Smooth muscle cell (in vitro differentiated cells): ENCODE data around the gene HDAC4. TPM values are rescaled to one million over a fixed set of nuclear protein-coding genes. Genes with fewer than 3 reads are reported as not detected.
A peak's percentile ranks its signal among the peaks of the same experiment; 100 is the strongest.

Experiments
- DNase-seq: peaks from one replicate; lab custom pipeline; 2025; ENCODE audit not compliant: unreplicated experiment; lab: John Stamatoyannopoulos, UW
- H2AFZ ChIP-seq: fragments of 200-600 bp; sonication (generic); 2 replicates; pipeline ENCODE4 v1.6.0; 2016; ENCODE audit warnings: antibody characterized with exemption, low read depth, mild to moderate bottlenecking
- H3F3A ChIP-seq: fragments of 200-600 bp; sonication (generic); 2 replicates; pipeline ENCODE4 v1.6.0; 2017; ENCODE audit warnings: antibody characterized with exemption, low read depth
- H3K27ac ChIP-seq: fragments of 200-600 bp; sonication (generic); 2 replicates; pipeline ENCODE4 v1.5.1; 2016; ENCODE audit warnings: low read depth, mild to moderate bottlenecking
- H3K27me3 ChIP-seq: fragments of 200-600 bp; sonication (generic); 2 replicates; pipeline ENCODE4 v1.6.1; 2016; ENCODE audit warnings: low read depth, mild to moderate bottlenecking
- H3K36me3 ChIP-seq: fragments of 200-600 bp; sonication (generic); 2 replicates; pipeline ENCODE4 v1.5.1; 2016; ENCODE audit warnings: low read depth
- H3K4me1 ChIP-seq: fragments of 200-600 bp; sonication (generic); 2 replicates; pipeline ENCODE4 v1.5.1; 2016; ENCODE audit warnings: low read depth
- H3K4me2 ChIP-seq: fragments of 200-600 bp; sonication (generic); 2 replicates; pipeline ENCODE4 v1.6.0; 2016; ENCODE audit warnings: mild to moderate bottlenecking
- H3K4me3 ChIP-seq: fragments of 200-600 bp; sonication (generic); 2 replicates; pipeline ENCODE4 v1.5.1; 2016; ENCODE audit warnings: mild to moderate bottlenecking
- H3K79me2 ChIP-seq: fragments of 200-600 bp; sonication (generic); 2 replicates; pipeline ENCODE4 v1.6.0; 2016; ENCODE audit warnings: low read depth, mild to moderate bottlenecking
- H3K9ac ChIP-seq: fragments of 200-600 bp; sonication (generic); 2 replicates; pipeline ENCODE4 v1.6.0; 2016; ENCODE audit warnings: low read depth
- H3K9me3 ChIP-seq: fragments of 200-600 bp; sonication (generic); replicated peaks from 2 replicates; pipeline ENCODE4 v1.5.1; 2016; ENCODE audit warnings: low read depth
- H4K20me1 ChIP-seq: fragments of 200-600 bp; sonication (generic); 2 replicates; pipeline ENCODE4 v1.6.0; 2016; ENCODE audit warnings: low read depth
- WGBS: methylation state at CpG from one replicate; pipeline ENCODE4 v1.1.7; 2016; ENCODE audit warnings: low lambda C conversion rate; 5-methylcytosine and 5-hydroxymethylcytosine counted together
- polyA plus RNA-seq: library from polyadenylated mRNA; unstranded; fragments of >200 nt; fragmentation: Nextera tagmentation; extraction: Ambion mirVana; gene quantifications from 2 replicates; pipeline ENCODE4 v1.2.1, GENCODE V29; 2016
- total RNA-seq: library from RNA; depleted of rRNA; stranded (reverse); fragments of >200 nt; gene quantifications from 2 replicates; pipeline ENCODE4 v1.2.3, GENCODE V29; 2014
- TF ChIP-seq, protein P1 (sequence below): fragments of 200-600 bp; sonication (generic); IDR thresholded peaks from 2 replicates; pipeline ENCODE4 v1.5.1; 2017; ENCODE audit warnings: borderline replicate concordance, mild to moderate bottlenecking, antibody characterized with exemption; ENCODE audit not compliant: insufficient read depth, poor library complexity, severe bottlenecking

HDAC4 gene
- total and polyA plus RNA-seq, 2 experiments from 2014 or later = 6.2 to 35.7 TPM

DNA sequence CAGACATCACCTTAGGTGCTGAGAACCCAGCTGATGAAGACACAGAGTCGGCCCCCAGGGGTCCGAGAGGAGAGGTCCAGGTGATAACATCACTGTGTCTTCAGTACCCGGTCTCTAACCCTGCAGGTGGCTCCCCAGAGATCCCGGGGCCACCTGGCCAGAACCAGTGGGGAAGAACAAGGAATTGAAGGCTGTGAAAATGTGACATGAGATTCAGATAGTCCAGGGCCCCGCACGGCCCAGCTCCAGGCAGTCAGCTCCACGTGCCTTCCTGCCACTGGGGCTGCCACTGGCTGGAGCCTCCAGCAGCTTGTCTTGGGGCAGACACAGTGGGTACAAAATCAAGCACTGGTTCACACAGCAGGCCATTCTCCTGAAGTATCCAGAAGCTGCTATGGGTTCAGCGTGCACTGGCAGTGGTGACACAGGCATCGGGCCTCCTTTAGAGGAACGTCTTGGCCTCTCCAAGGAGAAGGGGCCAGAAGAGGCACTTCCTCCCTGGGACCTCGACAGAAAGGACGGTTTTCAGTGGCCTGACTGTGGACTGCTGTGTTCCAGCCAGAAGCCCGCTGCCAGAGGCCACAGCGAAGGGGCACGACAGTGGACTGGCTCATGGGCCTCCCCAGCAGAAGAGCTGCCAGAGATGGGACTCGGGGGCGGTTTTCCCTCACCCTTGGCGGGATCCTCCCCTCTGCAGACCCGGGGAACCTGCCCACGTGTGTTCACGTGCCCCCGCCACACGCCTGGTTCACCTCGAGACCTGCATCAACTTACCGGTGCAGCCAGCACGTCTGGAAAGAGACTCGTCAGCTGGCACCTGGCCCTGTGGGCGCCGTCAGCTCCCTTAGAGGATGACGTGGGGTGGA, 150.4 kb downstream of the HDAC4 start:
- Histone ChIP-seq H3K4me3 (no peak overlapping the region), H3F3A (peaks cover 5% of the 10 kb centered on the region), H3K4me2 (peak overlapping the region; percentile 70), H3K9ac (no peak overlapping the region), H3K9me3 (no peaks in the 10 kb centered on the region), H3K79me2 (peaks cover 69% of the 10 kb centered on the region), H4K20me1 (peaks cover 20% of the 10 kb centered on the region), H2AFZ (no peak overlapping the region), H3K27me3 (no peaks in the 10 kb centered on the region), H3K27ac (peak overlapping the region; percentile 51), H3K4me1 (peaks cover 7% of the 10 kb centered on the region), H3K36me3 (no peaks in the 10 kb centered on the region)
- WGBS = 96% methylated on average over 30 of the region's 30 CpGs
- TF ChIP-seq, protein P1, sequence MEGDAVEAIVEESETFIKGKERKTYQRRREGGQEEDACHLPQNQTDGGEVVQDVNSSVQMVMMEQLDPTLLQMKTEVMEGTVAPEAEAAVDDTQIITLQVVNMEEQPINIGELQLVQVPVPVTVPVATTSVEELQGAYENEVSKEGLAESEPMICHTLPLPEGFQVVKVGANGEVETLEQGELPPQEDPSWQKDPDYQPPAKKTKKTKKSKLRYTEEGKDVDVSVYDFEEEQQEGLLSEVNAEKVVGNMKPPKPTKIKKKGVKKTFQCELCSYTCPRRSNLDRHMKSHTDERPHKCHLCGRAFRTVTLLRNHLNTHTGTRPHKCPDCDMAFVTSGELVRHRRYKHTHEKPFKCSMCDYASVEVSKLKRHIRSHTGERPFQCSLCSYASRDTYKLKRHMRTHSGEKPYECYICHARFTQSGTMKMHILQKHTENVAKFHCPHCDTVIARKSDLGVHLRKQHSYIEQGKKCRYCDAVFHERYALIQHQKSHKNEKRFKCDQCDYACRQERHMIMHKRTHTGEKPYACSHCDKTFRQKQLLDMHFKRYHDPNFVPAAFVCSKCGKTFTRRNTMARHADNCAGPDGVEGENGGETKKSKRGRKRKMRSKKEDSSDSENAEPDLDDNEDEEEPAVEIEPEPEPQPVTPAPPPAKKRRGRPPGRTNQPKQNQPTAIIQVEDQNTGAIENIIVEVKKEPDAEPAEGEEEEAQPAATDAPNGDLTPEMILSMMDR = no peak
- no peak for DNase-seq

DNA sequence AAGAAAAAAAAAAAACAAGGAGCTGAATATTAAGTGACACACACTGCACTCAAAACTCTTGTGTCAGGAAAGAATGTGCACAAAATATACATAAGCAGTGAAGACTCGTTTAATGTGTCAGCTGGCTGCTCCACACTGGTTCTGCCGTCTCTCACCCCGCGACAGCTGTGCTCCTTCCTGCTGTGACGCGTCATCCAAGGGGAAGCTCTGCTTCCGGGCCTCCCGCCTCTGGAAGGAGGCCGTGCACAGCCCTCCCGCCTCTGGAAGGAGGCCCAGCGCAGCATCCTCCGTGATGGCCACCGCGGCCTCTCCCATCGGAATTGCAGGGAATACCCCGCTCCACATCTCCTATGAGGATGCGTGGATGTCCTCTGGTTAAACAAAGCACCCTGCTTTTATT, 151.0 kb downstream of the HDAC4 start:
- Histone ChIP-seq H3K4me3 (no peak overlapping the region), H3K9me3 (no peaks in the 10 kb centered on the region), H3K27ac (peak overlapping the region; percentile 58), H2AFZ (no peak overlapping the region), H3K27me3 (no peaks in the 10 kb centered on the region), H3F3A (peaks cover 5% of the 10 kb centered on the region), H4K20me1 (peaks cover 20% of the 10 kb centered on the region), H3K79me2 (peaks cover 66% of the 10 kb centered on the region), H3K36me3 (no peaks in the 10 kb centered on the region), H3K4me1 (peaks cover 13% of the 10 kb centered on the region), H3K9ac (no peak overlapping the region), H3K4me2 (peak overlapping the region; percentile 70)
- TF ChIP-seq, protein P1 = no peak
- no peak for DNase-seq
- 55% methylated on average over 17 of the region's 17 CpGs for WGBS

DNA sequence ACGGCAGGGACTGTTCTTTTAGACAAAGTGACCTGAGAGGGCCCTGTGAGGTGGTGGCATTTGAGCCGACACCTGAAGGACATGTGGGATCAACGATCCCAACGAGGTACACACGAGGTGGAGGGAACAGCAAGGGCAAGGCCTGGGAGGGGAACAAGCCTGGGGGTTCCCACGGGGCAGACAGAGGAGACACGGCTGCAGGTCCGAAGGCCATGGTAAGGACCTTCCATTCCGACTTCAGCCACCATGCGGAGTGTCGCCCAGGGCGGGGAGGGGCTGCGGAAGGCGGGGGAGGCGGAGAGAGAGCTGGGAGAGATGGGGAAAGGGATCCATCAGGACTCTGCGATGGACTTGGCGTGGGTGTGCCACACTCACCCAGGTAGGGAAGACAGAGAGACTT, 151.8 kb downstream of the HDAC4 start:
- Histone ChIP-seq H3K36me3 (no peaks in the 10 kb centered on the region), H3K4me2 (peak overlapping the region; percentile 70), H3K27me3 (no peaks in the 10 kb centered on the region), H3F3A (peaks cover 5% of the 10 kb centered on the region), H2AFZ (no peak overlapping the region), H3K9me3 (no peaks in the 10 kb centered on the region), H3K4me3 (no peak overlapping the region), H4K20me1 (peaks cover 25% of the 10 kb centered on the region), H3K27ac (peak overlapping the region; percentile 58), H3K4me1 (peaks cover 13% of the 10 kb centered on the region), H3K9ac (no peak overlapping the region), H3K79me2 (peaks cover 61% of the 10 kb centered on the region)
- no peak for DNase-seq
- TF ChIP-seq, protein P1 = no peak
- WGBS = 97% methylated on average over 10 of the region's 17 CpGs
